Fibroblast of lung (primary cell): ENCODE results near the gene BOD1L2. TPM values are rescaled to one million over a fixed set of nuclear protein-coding genes. Genes with fewer than 3 reads are reported as not detected.

ENCODE experiments used
- DNase-seq, 2 donors: peaks; one replicate each; pipeline versions ENCODE4 v3.0.0 to v3.0.0-alpha.2; 2010; ENCODE audit warnings: low read depth in 2 of 2
- H2AFZ ChIP-seq: 2 replicates; pipeline ENCODE4 v1.5.1; 2012; ENCODE audit warnings: low read length, control low read depth, inconsistent platforms
- H3K27ac ChIP-seq: 2 replicates; pipeline ENCODE4 v1.5.1; 2011; ENCODE audit warnings: low read length, control low read depth; ENCODE audit not compliant: insufficient read depth
- H3K27me3 ChIP-seq: 2 replicates; pipeline ENCODE4 v1.5.1; 2011; ENCODE audit warnings: mild to moderate bottlenecking, low read length; ENCODE audit not compliant: control insufficient read depth, insufficient read depth
- H3K36me3 ChIP-seq: 2 replicates; pipeline ENCODE4 v1.5.1; 2011; ENCODE audit warnings: low read length; ENCODE audit not compliant: control insufficient read depth, insufficient read depth
- H3K4me1 ChIP-seq: 2 replicates; pipeline ENCODE4 v1.5.1; 2011; ENCODE audit warnings: low read length; ENCODE audit not compliant: control insufficient read depth, insufficient read depth; ENCODE audit errors: extremely low read depth
- H3K4me2 ChIP-seq: 2 replicates; pipeline ENCODE4 v1.5.1; 2011; ENCODE audit warnings: low read length, control low read depth; ENCODE audit not compliant: insufficient read depth; ENCODE audit errors: extremely low read depth
- H3K4me3 ChIP-seq, 4 experiments: fragments of 200-600 bp in 1 of 4; sonication (generic) in 1 of 4; replicated peaks in 1 of 4; 2 replicates each; pipeline ENCODE4 v1.5.1; 2011 to 2016; ENCODE audit warnings: low read length in 4 of 4, low read depth in 3 of 4, mild to moderate bottlenecking in 3 of 4, control low read depth in 2 of 4, inconsistent platforms in 1 of 4, mixed read lengths in 1 of 4; ENCODE audit not compliant: insufficient read depth in 1 of 4; ENCODE audit errors: control extremely low read depth in 1 of 4
- H3K79me2 ChIP-seq: 2 replicates; pipeline ENCODE4 v1.5.1; 2012; ENCODE audit warnings: mild to moderate bottlenecking, low read length, inconsistent platforms; ENCODE audit not compliant: control insufficient read depth, insufficient read depth
- H3K9ac ChIP-seq: 2 replicates; pipeline ENCODE4 v1.5.1; 2011; ENCODE audit warnings: mild to moderate bottlenecking, low read length, control low read depth; ENCODE audit not compliant: insufficient read depth
- H3K9me3 ChIP-seq: 2 replicates; pipeline ENCODE4 v1.5.1; 2012; ENCODE audit warnings: low read depth, low read length; ENCODE audit not compliant: control insufficient read depth, insufficient read depth
- H4K20me1 ChIP-seq: 2 replicates; pipeline ENCODE4 v1.5.1; 2011; ENCODE audit warnings: low read length; ENCODE audit not compliant: control insufficient read depth, insufficient read depth; ENCODE audit errors: extremely low read depth
- CTCF ChIP-seq, 2 donors: IDR thresholded peaks in 1 of 2; conservative IDR thresholded peaks in 1 of 2; 1 replicate in 1 of 2; 2 replicates in 1 of 2; pipeline ENCODE4 v1.5.1; 2011 to 2012; ENCODE audit warnings: low read length in 2 of 2, control low read depth in 1 of 2, inconsistent platforms in 1 of 2, low read depth in 1 of 2, mild to moderate bottlenecking in 1 of 2
- EZH2 ChIP-seq: IDR thresholded peaks from 2 replicates; pipeline ENCODE4 v1.5.1; 2012; ENCODE audit warnings: low read length, control low read depth, mild to moderate bottlenecking; ENCODE audit errors: missing control alignments
- polyA plus RNA-seq, 2 donors: library from polyadenylated mRNA; depleted of rRNA in 1 of 2; stranded (reverse) in 1 of 2; unstranded in 1 of 2; fragments of >200 nt; gene quantifications; 2 replicates each; pipeline ENCODE4 v1.2.1, GENCODE V29; 2011 to 2012; ENCODE audit warnings: missing spikeins in 1 of 2
- total RNA-seq: library from RNA; depleted of rRNA; stranded (reverse); fragments of >200 nt; gene quantifications from 2 replicates; pipeline ENCODE4 v1.2.1, GENCODE V29; 2014

Gene BOD1L2
- total and polyA plus RNA-seq, 2 donors (not counting 1 experiment from before 2014, with no cell fraction given), result not detected

GRCh38 chr18:57185434-57185833 lies 38.5 kb downstream of the BOD1L2 start:
- Histone ChIP-seq H4K20me1 (no peaks in the 10 kb centered on the region), H3K27me3 (no peaks in the 10 kb centered on the region), H3K36me3 (no peaks in the 10 kb centered on the region), H3K9me3 (no peaks in the 10 kb centered on the region), H3K4me2 (no peak overlapping the region), H3K27ac (no peak overlapping the region), H3K9ac (no peak overlapping the region), H3K79me2 (no peaks in the 10 kb centered on the region), H3K4me3 (no peak overlapping the region), H3K4me1 (no peaks in the 10 kb centered on the region), H2AFZ (no peak overlapping the region)
- no peak for TF ChIP-seq EZH2
- DNase-seq, result no peak

GRCh38 chr18:57188851-57189557 lies 42.1 kb downstream of the BOD1L2 start:
- H3K36me3 ChIP-seq, result no peaks in the 10 kb centered on the region
- no peaks in the 10 kb centered on the region for H3K4me1 ChIP-seq
- H3K4me2 ChIP-seq, result no peak overlapping the region
- no peak overlapping the region for H2AFZ ChIP-seq
- no peaks in the 10 kb centered on the region for H3K79me2 ChIP-seq
- TF ChIP-seq EZH2 (no peak), CTCF (conservative IDR thresholded peaks at IDR 0.05 in 1 of 2, IDR thresholded peaks at IDR 0.05 in 1 of 2; ENCODE audit: low read depth in 1 of 2, low read length in 2 of 2) (no peak)
- no peaks in the 10 kb centered on the region for H3K9me3 ChIP-seq
- no peaks in the 10 kb centered on the region for H4K20me1 ChIP-seq
- H3K27ac ChIP-seq, result no peak overlapping the region
- H3K27me3 ChIP-seq, result no peaks in the 10 kb centered on the region
- H3K9ac ChIP-seq, result no peak overlapping the region
- no peak overlapping the region for H3K4me3 ChIP-seq
- DNase-seq, result no peak

- Histone ChIP-seq H2AFZ (no peak overlapping the region), H3K79me2 (no peaks in the 10 kb centered on the region), H3K27ac (no peak overlapping the region), H3K4me1 (no peaks in the 10 kb centered on the region), H3K27me3 (no peaks in the 10 kb centered on the region), H4K20me1 (no peaks in the 10 kb centered on the region), H3K9me3 (no peaks in the 10 kb centered on the region), H3K4me3 (no peak overlapping the region), H3K36me3 (no peaks in the 10 kb centered on the region), H3K4me2 (no peak overlapping the region), H3K9ac (no peak overlapping the region)
- DNase-seq, result no peak
- no peak for TF ChIP-seq CTCF (conservative IDR thresholded peaks at IDR 0.05 in 1 of 2, IDR thresholded peaks at IDR 0.05 in 1 of 2; ENCODE audit: low read depth in 1 of 2, low read length in 2 of 2)
These were observed 43.1 kb downstream of the BOD1L2 start for GRCh38 chr18:57190026-57190425.
